Activated CD4-positive, alpha-beta memory T cell treated with anti-CD3 and anti-CD28 coated beads for 36 hours (primary cell): ENCODE results near the gene PRDM11. TPM values are rescaled to one million over a fixed set of nuclear protein-coding genes. Genes with fewer than 3 reads are reported as not detected.
A peak's percentile ranks its signal among the peaks of the same experiment; 100 is the strongest.

Source experiments
- CTCF ChIA-PET: fragments of 350-600 bp; sonication (Branson Sonifier 250); formaldehyde crosslinking; loops from one replicate; lab custom pipeline; 2021; ENCODE audit warnings: antibody characterized with exemption, inconsistent platforms; lab: Charles Lee
- POLR2A ChIA-PET: fragments of 350-600 bp; sonication (Branson Sonifier 250); formaldehyde crosslinking; loops from one replicate; lab custom pipeline; 2021; ENCODE audit warnings: antibody characterized with exemption; lab: Charles Lee
- DNase-seq: peaks from one replicate; pipeline ENCODE4 v3.0.0-alpha.2; 2020
- H3K27ac Mint-ChIP-seq: one replicate; pipeline ENCODE4 v1.8.0; 2021; ENCODE audit warnings: mixed read lengths
- H3K27me3 Mint-ChIP-seq: one replicate; pipeline ENCODE4 v1.8.0; 2021; ENCODE audit warnings: mixed read lengths
- H3K36me3 Mint-ChIP-seq: one replicate; pipeline ENCODE4 v1.8.0; 2021; ENCODE audit warnings: mixed read lengths
- H3K4me1 Mint-ChIP-seq: one replicate; pipeline ENCODE4 v1.8.0; 2021; ENCODE audit warnings: low read depth, mixed read lengths
- H3K4me3 Mint-ChIP-seq: one replicate; pipeline ENCODE4 v1.8.0; 2021; ENCODE audit warnings: mild to moderate bottlenecking, mixed read lengths
- H3K9me3 Mint-ChIP-seq: one replicate; pipeline ENCODE4 v1.8.0; 2021; ENCODE audit warnings: mixed read lengths
- intact Hi-C: fragments of 100-400 bp; cut with micrococcal nuclease; formaldehyde crosslinking; loops from one replicate; pipeline ENCODE4 v1.15.1; 2023
- total RNA-seq, 2 experiments: library from RNA; stranded (reverse); gene quantifications; one replicate each; pipeline ENCODE4 v1.2.3, GENCODE V29; 2021

The PRDM11 gene
- total RNA-seq, 2 experiments from 2014 or later: 1.1 to 1.2 TPM

GRCh38 chr11:45233121-45233803, 86.8 kb downstream of the PRDM11 start:
- POLR2A ChIA-PET: no interaction called here
- intact Hi-C loops: loop anchor here (5.0 kb wide), 1 partner anchor 121 kb away; no protein-coding TSS in a partner anchor
- peak; percentile 76 for DNase-seq
- CTCF ChIA-PET: interaction anchor here (0.7 to 2.7 kb wide), 17 partner anchors 10 to 204 kb away, joined by 3 to 15 read pairs (median 4); no protein-coding TSS in a partner anchor
- Mint-ChIP-seq H3K9me3 (no peaks in the 10 kb centered on the region), H3K4me1 (no peaks in the 10 kb centered on the region), H3K4me3 (no peak overlapping the region), H3K27me3 (peaks cover 10% of the 10 kb centered on the region), H3K36me3 (no peaks in the 10 kb centered on the region), H3K27ac (no peak overlapping the region)

GRCh38 chr11:45233804-45234170, 87.3 kb downstream of the PRDM11 start:
- Mint-ChIP-seq H3K4me3 (no peak overlapping the region), H3K36me3 (no peaks in the 10 kb centered on the region), H3K27me3 (peaks cover 11% of the 10 kb centered on the region), H3K27ac (no peak overlapping the region), H3K4me1 (no peaks in the 10 kb centered on the region), H3K9me3 (no peaks in the 10 kb centered on the region)
- intact Hi-C loops: loop anchor here (5.0 kb wide), 1 partner anchor 121 kb away; no protein-coding TSS in a partner anchor
- DNase-seq: no peak
- ChIA-PET CTCF (interaction anchor here (0.7 to 2.7 kb wide), 15 partner anchors 9 to 204 kb away, joined by 3 to 15 read pairs (median 4); no protein-coding TSS in a partner anchor), POLR2A (no interaction called here)

GRCh38 chr11:45234306-45235006, 88.0 kb downstream of the PRDM11 start:
- ChIA-PET CTCF (interaction anchor here (0.7 to 2.7 kb wide), 9 partner anchors 9 to 124 kb away, joined by 3 to 15 read pairs (median 5); no protein-coding TSS in a partner anchor), POLR2A (no interaction called here)
- Mint-ChIP-seq H3K27ac (no peak overlapping the region), H3K9me3 (peaks cover 2% of the 10 kb centered on the region), H3K4me1 (no peaks in the 10 kb centered on the region), H3K4me3 (no peak overlapping the region), H3K36me3 (no peaks in the 10 kb centered on the region), H3K27me3 (peaks cover 11% of the 10 kb centered on the region)
- no peak for DNase-seq
- intact Hi-C loops: loop anchor here (5.0 kb wide), 1 partner anchor 122 kb away; no protein-coding TSS in a partner anchor

- Mint-ChIP-seq H3K4me3 (no peak overlapping the region), H3K27me3 (peaks cover 11% of the 10 kb centered on the region), H3K4me1 (no peaks in the 10 kb centered on the region), H3K36me3 (no peaks in the 10 kb centered on the region), H3K9me3 (peaks cover 4% of the 10 kb centered on the region), H3K27ac (no peak overlapping the region)
- intact Hi-C loops: no loop called here
- ChIA-PET POLR2A (no interaction called here), CTCF (interaction anchor here (0.6 to 2.1 kb wide), 3 partner anchors 15 to 127 kb away, joined by 3 to 7 read pairs (median 6); no protein-coding TSS in a partner anchor)
- DNase-seq: no peak
These were observed 91.4 kb downstream of the PRDM11 start for GRCh38 chr11:45237711-45238315.

- ChIA-PET CTCF (interaction anchor here (1.2 to 2.1 kb wide), 2 partner anchors 14 to 128 kb away, joined by 6 to 7 read pairs; no protein-coding TSS in a partner anchor), POLR2A (no interaction called here)
- peaks cover 4% of the 10 kb centered on the region for H3K9me3 Mint-ChIP-seq
- no peaks in the 10 kb centered on the region for H3K36me3 Mint-ChIP-seq
- intact Hi-C loops: no loop called here
- DNase-seq: no peak
- H3K4me1 Mint-ChIP-seq: no peaks in the 10 kb centered on the region
- no peak overlapping the region for H3K27ac Mint-ChIP-seq
- no peak overlapping the region for H3K4me3 Mint-ChIP-seq
- H3K27me3 Mint-ChIP-seq: peaks cover 11% of the 10 kb centered on the region
These were observed 92.3 kb downstream of the PRDM11 start for GRCh38 chr11:45238724-45239123.

- CTCF ChIA-PET: interaction anchor here (2.1 kb wide), 1 partner anchor 13 kb away, joined by 6 read pairs; no protein-coding TSS in a partner anchor
These were observed 93.3 kb downstream of the PRDM11 start for GRCh38 chr11:45239733-45240132.

GRCh38 chr11:45243967-45244366, 97.5 kb downstream of the PRDM11 start:
- intact Hi-C loops: no loop called here
- ChIA-PET POLR2A (no interaction called here), CTCF (interaction anchor here (0.9 to 2.6 kb wide), 2 partner anchors 9 to 10 kb away, joined by 3 to 11 read pairs; no protein-coding TSS in a partner anchor)
- Mint-ChIP-seq H3K36me3 (no peaks in the 10 kb centered on the region), H3K4me1 (no peaks in the 10 kb centered on the region), H3K27ac (no peak overlapping the region), H3K27me3 (no peaks in the 10 kb centered on the region), H3K9me3 (peaks cover 4% of the 10 kb centered on the region), H3K4me3 (no peak overlapping the region)
- no peak for DNase-seq

More at GRCh38 chr11:45239733-45240132, 93.3 kb downstream of the PRDM11 start:
- H3K27ac Mint-ChIP-seq: no peak overlapping the region
- no peaks in the 10 kb centered on the region for H3K36me3 Mint-ChIP-seq
- POLR2A ChIA-PET: no interaction called here
- no peak overlapping the region for H3K4me3 Mint-ChIP-seq
- intact Hi-C loops: no loop called here
- no peaks in the 10 kb centered on the region for H3K4me1 Mint-ChIP-seq
- peaks cover 4% of the 10 kb centered on the region for H3K9me3 Mint-ChIP-seq
- DNase-seq: no peak
- peaks cover 11% of the 10 kb centered on the region for H3K27me3 Mint-ChIP-seq

- intact Hi-C loops: loop anchor here (5.0 kb wide), 1 partner anchor 133 kb away; no protein-coding TSS in a partner anchor
- H3K4me1 Mint-ChIP-seq: no peaks in the 10 kb centered on the region
- no peak overlapping the region for H3K27ac Mint-ChIP-seq
These were observed 99.0 kb downstream of the PRDM11 start for GRCh38 chr11:45245218-45246045.

GRCh38 chr11:45246241-45246640, 99.8 kb downstream of the PRDM11 start:
- Mint-ChIP-seq H3K4me3 (no peak overlapping the region), H3K9me3 (no peaks in the 10 kb centered on the region), H3K4me1 (no peaks in the 10 kb centered on the region), H3K27me3 (peaks cover 3% of the 10 kb centered on the region), H3K36me3 (no peaks in the 10 kb centered on the region), H3K27ac (no peak overlapping the region)
- intact Hi-C loops: loop anchor here (5.0 kb wide), 1 partner anchor 134 kb away; no protein-coding TSS in a partner anchor
- no peak for DNase-seq
- CTCF ChIA-PET: interaction anchor here (1.1 to 1.6 kb wide), 2 partner anchors 20 to 46 kb away, joined by 3 to 4 read pairs; no protein-coding TSS in a partner anchor
- POLR2A ChIA-PET: no interaction called here

More at GRCh38 chr11:45245218-45246045, 99.0 kb downstream of the PRDM11 start:
- CTCF ChIA-PET: interaction anchor here (0.7 to 1.6 kb wide), 6 partner anchors 9 to 308 kb away, joined by 3 to 4 read pairs (median 3); no protein-coding TSS in a partner anchor
- Mint-ChIP-seq H3K4me3 (no peak overlapping the region), H3K27me3 (peaks cover 3% of the 10 kb centered on the region), H3K9me3 (no peaks in the 10 kb centered on the region), H3K36me3 (no peaks in the 10 kb centered on the region)
- no peak for DNase-seq
- POLR2A ChIA-PET: no interaction called here

GRCh38 chr11:45247433-45247832, 101.0 kb downstream of the PRDM11 start:
- no peaks in the 10 kb centered on the region for H3K9me3 Mint-ChIP-seq
- H3K36me3 Mint-ChIP-seq: no peaks in the 10 kb centered on the region
- H3K4me3 Mint-ChIP-seq: no peak overlapping the region
- CTCF ChIA-PET: interaction anchor here (1.2 to 1.4 kb wide), 2 partner anchors 138 to 311 kb away, joined by 3 read pairs; no protein-coding TSS in a partner anchor
- intact Hi-C loops: loop anchor here (5.0 kb wide), 1 partner anchor 135 kb away; no protein-coding TSS in a partner anchor
- H3K27ac Mint-ChIP-seq: no peak overlapping the region
- DNase-seq: no peak
- peaks cover 4% of the 10 kb centered on the region for H3K27me3 Mint-ChIP-seq
- no peaks in the 10 kb centered on the region for H3K4me1 Mint-ChIP-seq
- POLR2A ChIA-PET: no interaction called here
